Hematopoietic multipotent progenitor cell treated with erythropoietin and hydrocortisone succinate and interleukin-3 and kit ligand, for 8 days (in vitro differentiated cells): ENCODE results near the gene ZNF200.
"Not testable (repeated sequence)": the region's sequence is repeated elsewhere in the genome, so short reads cannot be mapped to it uniquely, and the experiment has no call there.

Experiments used
- DNase-seq: peaks from one replicate; pipeline ENCODE4 v3.0.0-alpha.2; 2015

The ZNF200 gene

GRCh38 chr16:3234857-3235561 is at the start of gene ZNF200:
Gene ZNF200 (minus strand): TSS chr16:3235158. CDS start chr16:3233755, 1,403 bp downstream.
- DNase-seq, result peak; percentile 96

- DNase-seq, result no peak
These were observed 48.8 kb upstream of the ZNF200 start for GRCh38 chr16:3283543-3284447.

GRCh38 chr16:3282730-3283542 is 48.0 kb upstream of the ZNF200 start, which contains the start of gene ZNF263:
Gene ZNF263 (plus strand): TSS chr16:3283491. CDS start chr16:3283819, 328 bp downstream.
- DNase-seq, result peak; percentile 99

- DNase-seq, result peak; percentile 83
These were observed 47.3 kb upstream of the ZNF200 start for GRCh38 chr16:3282103-3282729.

- no peak for DNase-seq
These were observed 46.4 kb upstream of the ZNF200 start for GRCh38 chr16:3281222-3281820.

GRCh38 chr16:3276679-3277078 is 41.7 kb upstream of the ZNF200 start:
- no peak for DNase-seq

GRCh38 chr16:3274947-3275346 is 40.0 kb upstream of the ZNF200 start:
- no peak for DNase-seq

GRCh38 chr16:3274490-3274889 is 39.5 kb upstream of the ZNF200 start:
- DNase-seq, result no peak

- not testable (repeated sequence) for DNase-seq
These were observed 36.3 kb upstream of the ZNF200 start for GRCh38 chr16:3271281-3271680.

- not testable (repeated sequence) for DNase-seq
These were observed 35.8 kb upstream of the ZNF200 start for GRCh38 chr16:3270718-3271117.

GRCh38 chr16:3268294-3268693 is 33.3 kb upstream of the ZNF200 start:
- DNase-seq, result no peak

GRCh38 chr16:3266873-3267537 is 32.0 kb upstream of the ZNF200 start:
- peak; percentile 71 for DNase-seq

GRCh38 chr16:3264137-3265036 is 29.4 kb upstream of the ZNF200 start:
- DNase-seq, result peak; percentile 99

- DNase-seq, result no peak
These were observed 27.6 kb upstream of the ZNF200 start for GRCh38 chr16:3262517-3262916.

GRCh38 chr16:3259836-3260235 is 24.9 kb upstream of the ZNF200 start:
- no peak for DNase-seq

GRCh38 chr16:3256866-3257465 is 22.0 kb upstream of the ZNF200 start:
- DNase-seq, result no peak

- no peak for DNase-seq
These were observed 21.3 kb upstream of the ZNF200 start, which contains the start of gene MEFV for GRCh38 chr16:3256146-3256865. Gene MEFV (minus strand): TSS chr16:3256633. CDS start chr16:3256587, 46 bp downstream.

- no peak for DNase-seq
These were observed 19.4 kb upstream of the ZNF200 start for GRCh38 chr16:3254309-3254708.

- no peak for DNase-seq
These were observed 18.0 kb upstream of the ZNF200 start for GRCh38 chr16:3252967-3253366.
